GM19025 (cell line): ENCODE measurements around the gene RPL36AL.
"Not testable (repeated sequence)": the region's sequence is repeated elsewhere in the genome, so short reads cannot be mapped to it uniquely, and the experiment has no call there.

Experiments
- ATAC-seq: cut with Tn5 transposase; IDR thresholded peaks from one replicate; pipeline ENCODE4 v1.9.1; 2021; ENCODE audit warnings: mild to moderate bottlenecking, low read depth, moderate library complexity; ENCODE audit not compliant: unreplicated experiment

Gene RPL36AL

GRCh38 chr14:49620182-49621113, at the start of gene RPL36AL, which contains the start of gene MGAT2:
Gene RPL36AL (minus strand): TSS chr14:49620626. CDS start chr14:49619104, 1,522 bp downstream.
Gene MGAT2 (plus strand): TSS chr14:49620799. CDS start chr14:49621269, 470 bp downstream.
- peak; percentile 89 for ATAC-seq

- ATAC-seq = no peak
Measured at GRCh38 chr14:49659526-49660455, 39.4 kb upstream of the RPL36AL start.

GRCh38 chr14:49657500-49657899, 37.1 kb upstream of the RPL36AL start:
- ATAC-seq = not testable (repeated sequence)

GRCh38 chr14:49654511-49654910, 34.1 kb upstream of the RPL36AL start:
- no peak for ATAC-seq

GRCh38 chr14:49653508-49653907, 33.1 kb upstream of the RPL36AL start:
- ATAC-seq = no peak

- no peak for ATAC-seq
Measured at GRCh38 chr14:49642163-49642562, 21.7 kb upstream of the RPL36AL start.

GRCh38 chr14:49641697-49642129, 21.3 kb upstream of the RPL36AL start:
- ATAC-seq = no peak

GRCh38 chr14:49640540-49641417, 20.4 kb upstream of the RPL36AL start:
- ATAC-seq = no peak

- no peak for ATAC-seq
Measured at GRCh38 chr14:49637534-49638078, 17.2 kb upstream of the RPL36AL start.

GRCh38 chr14:49636866-49637265, 16.4 kb upstream of the RPL36AL start:
- ATAC-seq = no peak

- peak; percentile 21 for ATAC-seq
Measured at GRCh38 chr14:49634547-49635334, 14.3 kb upstream of the RPL36AL start, which contains the start of gene DNAAF2. Gene DNAAF2 (minus strand): TSS chr14:49635244. CDS start chr14:49635149, 95 bp downstream.

GRCh38 chr14:49633640-49634546, 13.5 kb upstream of the RPL36AL start:
- ATAC-seq = peak; percentile 77

GRCh38 chr14:49623941-49624839, 3.8 kb upstream of the RPL36AL start:
- no peak for ATAC-seq

GRCh38 chr14:49623387-49623786, 3.0 kb upstream of the RPL36AL start:
- ATAC-seq = no peak

GRCh38 chr14:49622022-49622607, 1.7 kb upstream of the RPL36AL start:
- no peak for ATAC-seq

- ATAC-seq = peak; percentile 25
Measured at GRCh38 chr14:49621114-49621881, 872 bp upstream of the RPL36AL start.
